SKM-1 (cell line): ENCODE data around the gene LRRC7.
"Not testable (repeated sequence)": the region's sequence is repeated elsewhere in the genome, so short reads cannot be mapped to it uniquely, and the experiment has no call there.

Experiments used
- DNase-seq: peaks from one replicate; lab custom pipeline; 2025; ENCODE audit not compliant: unreplicated experiment; lab: John Stamatoyannopoulos, UW

The LRRC7 gene

GRCh38 chr1:70033266-70033873 is 465.6 kb downstream of the LRRC7 start:
- DNase-seq = no peak

- no peak for DNase-seq
These were observed 466.2 kb downstream of the LRRC7 start for GRCh38 chr1:70033936-70034335.

GRCh38 chr1:70034403-70034802 is 466.7 kb downstream of the LRRC7 start:
- no peak for DNase-seq

GRCh38 chr1:70038025-70038424 is 470.3 kb downstream of the LRRC7 start:
- no peak for DNase-seq

GRCh38 chr1:70039485-70039884 is 471.8 kb downstream of the LRRC7 start:
- no peak for DNase-seq

GRCh38 chr1:70041317-70042045 is 473.8 kb downstream of the LRRC7 start:
- DNase-seq = no peak

GRCh38 chr1:70042090-70042731 is 474.5 kb downstream of the LRRC7 start:
- DNase-seq = peak; percentile 69

GRCh38 chr1:70043804-70044203 is 476.1 kb downstream of the LRRC7 start:
- DNase-seq = no peak

- no peak for DNase-seq
These were observed 477.1 kb downstream of the LRRC7 start for GRCh38 chr1:70044832-70045231.

GRCh38 chr1:70045581-70045980 is 477.9 kb downstream of the LRRC7 start:
- not testable (repeated sequence) for DNase-seq

- no peak for DNase-seq
These were observed 480.8 kb downstream of the LRRC7 start for GRCh38 chr1:70048336-70049094.

GRCh38 chr1:70051926-70052325 is 484.2 kb downstream of the LRRC7 start:
- no peak for DNase-seq

- no peak for DNase-seq
These were observed 489.8 kb downstream of the LRRC7 start for GRCh38 chr1:70057500-70057899.

- DNase-seq = no peak
These were observed 493.5 kb downstream of the LRRC7 start for GRCh38 chr1:70061231-70061630.

- DNase-seq = no peak
These were observed 496.1 kb downstream of the LRRC7 start for GRCh38 chr1:70063861-70064260.

GRCh38 chr1:70066711-70067110 is 499.0 kb downstream of the LRRC7 start:
- no peak for DNase-seq

GRCh38 chr1:70071601-70072000 is 503.9 kb downstream of the LRRC7 start:
- no peak for DNase-seq

- DNase-seq = no peak
These were observed 504.6 kb downstream of the LRRC7 start for GRCh38 chr1:70072231-70072751.

GRCh38 chr1:70075761-70076160 is 508.0 kb downstream of the LRRC7 start:
- no peak for DNase-seq

- DNase-seq = no peak
These were observed 509.3 kb downstream of the LRRC7 start for GRCh38 chr1:70077066-70077465.

- DNase-seq = no peak
These were observed 511.8 kb downstream of the LRRC7 start for GRCh38 chr1:70079546-70079945.
